ENCODE measurements around the gene MSANTD2.

Gene MSANTD2

GRCh38 chr11:124736736-124737135 is 63.5 kb downstream of the MSANTD2 start:
- TF ChIP-seq CTCF (IDR thresholded peaks at IDR 0.05; ENCODE audit: low read depth, low read length) (no peak), EZH2phosphoT487 (IDR thresholded peaks at IDR 0.05; ENCODE audit: low read depth) (no peak)
- H3K79me2 ChIP-seq (ENCODE audit: low read length): no peaks in the 10 kb centered on the region
- H3K9me3 ChIP-seq (ENCODE audit: insufficient read depth, low read length): no peaks in the 10 kb centered on the region
- peaks cover 9% of the 10 kb centered on the region for H3K4me1 ChIP-seq (ENCODE audit: low read length)
- no peak overlapping the region for H3K4me2 ChIP-seq (ENCODE audit: low read length)
- peaks cover 31% of the 10 kb centered on the region for H3K27me3 ChIP-seq (ENCODE audit: low read depth, low read length)
- no peaks in the 10 kb centered on the region for H4K20me1 ChIP-seq (ENCODE audit: insufficient read depth, low read length)
- H2AFZ ChIP-seq (ENCODE audit: low read depth, low read length): no peak overlapping the region
- no peak overlapping the region for H3K9ac ChIP-seq (ENCODE audit: low read length)
- H3K36me3 ChIP-seq (replicated peaks; ENCODE audit: low read depth, low read length): no peaks in the 10 kb centered on the region
- no peak overlapping the region for H3K27ac ChIP-seq (ENCODE audit: low read length)
- no peak overlapping the region for H3K4me3 ChIP-seq (ENCODE audit: low read length)

GRCh38 chr11:124732230-124732629 is 68.0 kb downstream of the MSANTD2 start:
- H3K4me2 ChIP-seq (ENCODE audit: low read length): no peak overlapping the region
- no peak overlapping the region for H3K27ac ChIP-seq (ENCODE audit: low read length)
- H3K36me3 ChIP-seq (replicated peaks; ENCODE audit: low read depth, low read length): no peaks in the 10 kb centered on the region
- H3K9me3 ChIP-seq (ENCODE audit: insufficient read depth, low read length): no peaks in the 10 kb centered on the region
- H3K79me2 ChIP-seq (ENCODE audit: low read length): no peaks in the 10 kb centered on the region
- H3K4me1 ChIP-seq (ENCODE audit: low read length): no peaks in the 10 kb centered on the region
- H4K20me1 ChIP-seq (ENCODE audit: insufficient read depth, low read length): no peaks in the 10 kb centered on the region
- no peak overlapping the region for H3K9ac ChIP-seq (ENCODE audit: low read length)
- no peak overlapping the region for H2AFZ ChIP-seq (ENCODE audit: low read depth, low read length)
- H3K4me3 ChIP-seq (ENCODE audit: low read length): no peak overlapping the region
- peaks cover 9% of the 10 kb centered on the region; the same call in 1 of the 2 replicates for H3K27me3 ChIP-seq (ENCODE audit: low read depth, low read length)
- no peak for TF ChIP-seq EZH2phosphoT487 (IDR thresholded peaks at IDR 0.05; ENCODE audit: low read depth)
- no peak for TF ChIP-seq CTCF (IDR thresholded peaks at IDR 0.05; ENCODE audit: low read depth, low read length)

- H3K4me2 ChIP-seq (ENCODE audit: low read length): no peak overlapping the region
- H3K36me3 ChIP-seq (replicated peaks; ENCODE audit: low read depth, low read length): no peaks in the 10 kb centered on the region
- H3K27ac ChIP-seq (ENCODE audit: low read length): no peak overlapping the region
- H3K9me3 ChIP-seq (ENCODE audit: insufficient read depth, low read length): no peaks in the 10 kb centered on the region
- peaks cover 12% of the 10 kb centered on the region for H3K4me1 ChIP-seq (ENCODE audit: low read length)
- no peaks in the 10 kb centered on the region for H4K20me1 ChIP-seq (ENCODE audit: insufficient read depth, low read length)
- no peak overlapping the region for H3K4me3 ChIP-seq (ENCODE audit: low read length)
- peaks cover 3% of the 10 kb centered on the region; the same call in 1 of the 2 replicates for H3K27me3 ChIP-seq (ENCODE audit: low read depth, low read length)
- no peaks in the 10 kb centered on the region for H3K79me2 ChIP-seq (ENCODE audit: low read length)
- H3K9ac ChIP-seq (ENCODE audit: low read length): no peak overlapping the region
- H2AFZ ChIP-seq (ENCODE audit: low read depth, low read length): no peak overlapping the region
- TF ChIP-seq CTCF (IDR thresholded peaks at IDR 0.05; ENCODE audit: low read depth, low read length) (no peak), EZH2phosphoT487 (IDR thresholded peaks at IDR 0.05; ENCODE audit: low read depth) (no peak)
Observed at GRCh38 chr11:124729571-124729970, 70.6 kb downstream of the MSANTD2 start.

- H4K20me1 ChIP-seq (ENCODE audit: insufficient read depth, low read length): no peaks in the 10 kb centered on the region
- H3K4me3 ChIP-seq (ENCODE audit: low read length): no peak overlapping the region
- H3K4me2 ChIP-seq (ENCODE audit: low read length): no peak overlapping the region
- H3K4me1 ChIP-seq (ENCODE audit: low read length): peaks cover 12% of the 10 kb centered on the region
- H3K36me3 ChIP-seq (replicated peaks; ENCODE audit: low read depth, low read length): no peaks in the 10 kb centered on the region
- TF ChIP-seq CTCF (IDR thresholded peaks at IDR 0.05; ENCODE audit: low read depth, low read length) (no peak), EZH2phosphoT487 (IDR thresholded peaks at IDR 0.05; ENCODE audit: low read depth) (no peak)
- H3K27ac ChIP-seq (ENCODE audit: low read length): no peak overlapping the region
- H3K79me2 ChIP-seq (ENCODE audit: low read length): no peaks in the 10 kb centered on the region
- no peak overlapping the region for H3K9ac ChIP-seq (ENCODE audit: low read length)
- peaks cover 11% of the 10 kb centered on the region; the same call in 1 of the 2 replicates for H3K27me3 ChIP-seq (ENCODE audit: low read depth, low read length)
- H2AFZ ChIP-seq (ENCODE audit: low read depth, low read length): no peak overlapping the region
- no peaks in the 10 kb centered on the region for H3K9me3 ChIP-seq (ENCODE audit: insufficient read depth, low read length)
Observed at GRCh38 chr11:124728134-124728533, 72.1 kb downstream of the MSANTD2 start.
